ENCODE measurements around the gene KNTC1. TPM values are rescaled to one million over a fixed set of nuclear protein-coding genes. Genes with fewer than 3 reads are reported as not detected.

KNTC1 gene
- total and polyA plus RNA-seq, 12 donors, result 2.0 to 8.1 (median 3.0) TPM

DNA sequence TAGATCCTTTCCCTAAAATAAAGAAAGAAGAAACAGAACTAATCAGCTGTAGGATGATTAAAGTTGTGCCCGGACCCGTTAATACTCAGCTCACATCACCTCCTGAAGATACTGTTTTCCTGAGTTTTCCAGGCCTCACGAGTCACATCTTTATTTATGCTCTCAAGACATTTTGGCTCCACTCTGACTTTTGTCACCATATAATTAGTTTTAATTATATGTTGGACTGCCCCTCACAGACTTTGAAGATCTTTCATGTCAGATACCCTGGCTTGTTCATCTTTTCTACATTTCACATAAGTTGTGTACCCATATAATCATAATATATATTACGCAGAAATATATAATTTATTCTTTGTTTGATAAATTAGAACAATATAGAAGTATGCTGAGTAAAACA is 88.7 kb downstream of the KNTC1 start:
- TF ChIP-seq, protein P1, sequence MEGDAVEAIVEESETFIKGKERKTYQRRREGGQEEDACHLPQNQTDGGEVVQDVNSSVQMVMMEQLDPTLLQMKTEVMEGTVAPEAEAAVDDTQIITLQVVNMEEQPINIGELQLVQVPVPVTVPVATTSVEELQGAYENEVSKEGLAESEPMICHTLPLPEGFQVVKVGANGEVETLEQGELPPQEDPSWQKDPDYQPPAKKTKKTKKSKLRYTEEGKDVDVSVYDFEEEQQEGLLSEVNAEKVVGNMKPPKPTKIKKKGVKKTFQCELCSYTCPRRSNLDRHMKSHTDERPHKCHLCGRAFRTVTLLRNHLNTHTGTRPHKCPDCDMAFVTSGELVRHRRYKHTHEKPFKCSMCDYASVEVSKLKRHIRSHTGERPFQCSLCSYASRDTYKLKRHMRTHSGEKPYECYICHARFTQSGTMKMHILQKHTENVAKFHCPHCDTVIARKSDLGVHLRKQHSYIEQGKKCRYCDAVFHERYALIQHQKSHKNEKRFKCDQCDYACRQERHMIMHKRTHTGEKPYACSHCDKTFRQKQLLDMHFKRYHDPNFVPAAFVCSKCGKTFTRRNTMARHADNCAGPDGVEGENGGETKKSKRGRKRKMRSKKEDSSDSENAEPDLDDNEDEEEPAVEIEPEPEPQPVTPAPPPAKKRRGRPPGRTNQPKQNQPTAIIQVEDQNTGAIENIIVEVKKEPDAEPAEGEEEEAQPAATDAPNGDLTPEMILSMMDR (IDR thresholded peaks at IDR 0.05), result no peak
- peaks cover 0 to 94% (median 4%) of the 10 kb centered on the region in 9 donors for H3K36me3 ChIP-seq
- no peak overlapping the region for H3K27ac ChIP-seq
- intact Hi-C loops (cut with DNase I), result no loop called here
- ATAC-seq (no peak), DNase-seq (no peak)
- WGBS, 2 donors, result 73 to 82% methylated on average over 4 of the region's 4 CpGs
- no peaks in the 10 kb centered on the region for H3K4me1 ChIP-seq
- no peaks in the 10 kb centered on the region for H3K27me3 ChIP-seq
- H3K4me3 ChIP-seq, result no peak overlapping the region
- H3K9me3 ChIP-seq, result no peaks in the 10 kb centered on the region

DNA sequence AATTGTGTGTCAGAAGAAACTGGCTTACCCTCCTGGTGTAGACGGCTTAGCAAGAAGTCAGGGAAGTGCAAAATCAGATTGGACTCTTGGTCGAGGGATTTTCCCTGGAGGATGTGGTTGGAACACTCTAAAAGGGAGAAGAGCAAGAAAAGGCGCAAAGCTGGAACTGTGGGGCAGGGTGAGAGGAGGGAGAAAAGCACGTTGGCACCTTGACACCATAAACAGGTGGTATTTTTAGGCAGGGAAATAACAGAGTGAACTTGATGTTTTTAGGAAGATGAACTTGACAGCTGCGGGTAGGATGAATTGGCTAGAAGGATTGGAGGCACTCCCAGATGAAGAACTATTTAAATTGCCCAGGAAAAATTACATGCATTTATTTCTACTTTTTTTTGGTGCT is 108.4 kb downstream of the KNTC1 start:
- DNase-seq, result no peak
- H3K36me3 ChIP-seq, result peaks cover 0 to 3% (median 0%) of the 10 kb centered on the region in 9 donors
- no peaks in the 10 kb centered on the region for H3K9me3 ChIP-seq
- no peaks in the 10 kb centered on the region for H3K27me3 ChIP-seq
- ATAC-seq, result no peak
- no peak overlapping the region for H3K4me3 ChIP-seq
- no peaks in the 10 kb centered on the region for H3K4me1 ChIP-seq
- TF ChIP-seq, protein P1 (IDR thresholded peaks at IDR 0.05), result no peak
- intact Hi-C loops (cut with DNase I), result loop anchor here in 4 of 10 donors (5.0 kb wide), 1 partner anchor 117 kb away; the partner anchor contains the start of gene DENR (in 4 of the 4)
- WGBS, 2 donors, result 77 to 87% methylated on average over 5 of the region's 5 CpGs
- no peak overlapping the region for H3K27ac ChIP-seq

DNA sequence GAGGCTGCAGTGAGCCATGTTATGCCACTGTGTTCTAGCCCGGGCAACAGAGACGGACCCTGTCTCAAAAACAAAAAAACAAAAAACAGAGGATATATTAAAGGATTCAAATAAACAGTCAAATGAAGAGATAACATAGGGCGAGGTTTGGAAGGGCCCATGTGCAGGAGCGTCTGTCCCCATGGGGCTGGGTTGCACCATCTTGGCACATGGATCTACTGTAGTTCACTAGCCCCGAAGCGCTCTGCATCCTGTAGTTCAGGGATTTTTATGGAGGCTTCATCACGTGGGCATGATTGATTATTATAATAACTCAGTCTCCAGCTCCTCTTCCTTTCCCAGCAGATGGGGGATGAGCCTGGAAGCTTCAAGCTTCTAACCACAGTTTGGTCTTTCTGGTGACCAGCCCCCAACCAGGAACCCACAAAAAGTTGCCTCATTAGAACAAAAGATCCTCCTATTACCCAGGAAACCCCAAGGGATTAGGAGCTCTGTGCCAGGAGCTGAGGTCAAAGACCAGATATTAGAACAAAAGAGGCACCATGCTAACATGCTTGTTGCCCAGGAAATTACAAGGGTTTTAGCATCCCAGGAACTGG is 116.3 kb downstream of the KNTC1 start:
- peaks cover 0 to 5% (median 0%) of the 10 kb centered on the region in 7 donors for H3K27me3 ChIP-seq
- 83 to 86% methylated on average over 7 of the region's 7 CpGs for WGBS, 2 donors
- intact Hi-C loops (cut with DNase I), result no loop called here
- H3K4me3 ChIP-seq, result no peak overlapping the region
- DNase-seq, result no peak
- TF ChIP-seq, protein P1 (IDR thresholded peaks at IDR 0.05), result no peak
- H3K27ac ChIP-seq, result no peak overlapping the region
- H3K9me3 ChIP-seq, result no peaks in the 10 kb centered on the region
- H3K4me1 ChIP-seq, result peaks cover 0 to 5% (median 0%) of the 10 kb centered on the region in 9 donors
- no peak for ATAC-seq
- H3K36me3 ChIP-seq, result no peaks in the 10 kb centered on the region

DNA sequence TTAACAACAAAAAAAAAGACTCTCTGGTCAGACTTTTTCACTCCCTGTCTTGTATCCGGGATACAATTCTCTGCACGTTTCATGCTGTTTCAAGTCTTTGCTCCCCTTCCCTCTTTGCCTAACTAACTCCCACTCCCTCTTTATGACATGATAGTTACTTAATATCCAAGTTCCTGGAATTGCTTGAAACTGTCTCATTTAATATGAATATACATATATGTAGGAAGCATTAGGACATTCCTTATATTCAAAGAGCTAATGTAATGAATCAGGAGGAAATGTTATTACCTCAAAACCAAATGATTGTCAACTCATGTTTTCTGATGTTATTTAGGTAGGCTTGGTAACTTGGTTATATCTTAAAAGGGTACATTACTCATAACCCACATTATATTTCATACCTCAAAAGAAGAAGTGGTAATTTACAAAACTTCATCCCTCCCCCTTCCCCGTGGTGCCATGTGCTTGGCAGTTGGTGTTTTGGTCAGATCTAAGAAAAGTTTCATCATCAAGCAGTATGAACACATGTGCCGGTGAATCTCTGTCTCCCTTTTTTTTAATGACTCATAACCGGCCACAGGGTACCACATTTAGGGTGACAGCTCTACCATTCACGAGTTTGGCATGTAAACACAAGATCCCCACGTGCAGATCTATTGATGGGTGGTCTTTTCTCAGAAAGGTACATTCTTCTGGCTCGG is 119.6 kb downstream of the KNTC1 start:
- DNase-seq, result no peak

More for the DNA sequence above, 119.6 kb downstream of the KNTC1 start:
- Histone ChIP-seq H3K27ac (no peak overlapping the region), H3K36me3 (no peaks in the 10 kb centered on the region), H3K27me3 (peaks cover 0 to 5% (median 0%) of the 10 kb centered on the region in 7 donors), H3K4me1 (peaks cover 0 to 15% (median 0%) of the 10 kb centered on the region in 9 donors), H3K9me3 (no peaks in the 10 kb centered on the region), H3K4me3 (no peak overlapping the region)
- WGBS, 2 donors, result 73 to 74% methylated on average over 8 of the region's 8 CpGs
- TF ChIP-seq, protein P1 (IDR thresholded peaks at IDR 0.05), result no peak
- intact Hi-C loops (cut with DNase I), result loop anchor here in 1 of 10 donors (5.0 kb wide), 1 partner anchor 101 kb away; no protein-coding TSS in a partner anchor
- peak in 3 of 8 donors; percentile 22 to 37 (median 33) for ATAC-seq

Measured in heart right ventricle (tissue), 16 donors.